Testis (tissue), 2 donors: Measurements from ENCODE around the gene CYS1.

ENCODE experiments used
- CTCF ChIP-seq, 3 experiments: fragments of 450-650 bp in 2 of 3; fragments of 200-600 bp in 1 of 3; sonication (generic) in 1 of 3; IDR thresholded peaks; one replicate each; pipeline ENCODE4 v1.5.1; 2016 to 2019; ENCODE audit warnings: antibody characterized with exemption in 3 of 3, mild to moderate bottlenecking in 2 of 3, moderate library complexity in 1 of 3
- POLR2A ChIP-seq: fragments of 450-650 bp; IDR thresholded peaks from one replicate; pipeline ENCODE4 v1.6.1; 2017; ENCODE audit warnings: antibody characterized with exemption, mild to moderate bottlenecking, moderate library complexity

GRCh38 chr2:10067881-10068280, 12.3 kb downstream of the CYS1 start:
- TF ChIP-seq CTCF (IDR thresholded peaks at IDR 0.05) (no peak), POLR2A (no peak)
